DND-41 (cell line): ENCODE data around the gene ALX3.

ENCODE experiments used
- ATAC-seq: fragments of 200-7000 bp; cut with Tn5 transposase; 3 replicates; pipeline ENCODE4 v1.9.1; 2021; ENCODE audit warnings: low read depth; ENCODE audit not compliant: insufficient read depth
- DNase-seq: peaks from one replicate; pipeline ENCODE4 v3.0.0-alpha.2; 2020
- H2AFZ ChIP-seq: 2 replicates; pipeline ENCODE4 v1.6.0; 2012; ENCODE audit warnings: low read depth, low read length
- H3K27ac ChIP-seq: 2 replicates; pipeline ENCODE4 v1.5.1; 2012; ENCODE audit warnings: low read length, inconsistent platforms
- H3K27me3 ChIP-seq: fragments of 200-600 bp; sonication (generic); 2 replicates; pipeline ENCODE4 v1.6.0; 2012; ENCODE audit warnings: low read length, mild to moderate bottlenecking, inconsistent platforms; ENCODE audit not compliant: insufficient read depth, poor library complexity
- H3K36me3 ChIP-seq: 2 replicates; pipeline ENCODE4 v1.5.1; 2012; ENCODE audit warnings: low read length, inconsistent platforms; ENCODE audit not compliant: insufficient read depth
- H3K4me1 ChIP-seq: 2 replicates; pipeline ENCODE4 v1.5.1; 2012; ENCODE audit warnings: mild to moderate bottlenecking, low read length; ENCODE audit not compliant: insufficient read depth
- H3K4me2 ChIP-seq: 2 replicates; pipeline ENCODE4 v1.6.0; 2012; ENCODE audit warnings: mild to moderate bottlenecking, moderate library complexity, low read length, inconsistent platforms; ENCODE audit not compliant: insufficient read depth
- H3K4me3 ChIP-seq, 2 experiments: fragments of 200-600 bp in 1 of 2; shearing (Covaris generic) in 1 of 2; 2 replicates each; pipeline ENCODE4 v1.5.1; 2012 to 2016; ENCODE audit warnings: inconsistent platforms in 2 of 2, low read length in 2 of 2, mild to moderate bottlenecking in 2 of 2, low read depth in 1 of 2, moderate library complexity in 1 of 2
- H3K79me2 ChIP-seq: 2 replicates; pipeline ENCODE4 v1.6.0; 2012; ENCODE audit warnings: low read length, inconsistent platforms; ENCODE audit not compliant: insufficient read depth
- H3K9ac ChIP-seq: 2 replicates; pipeline ENCODE4 v1.6.0; 2012; ENCODE audit warnings: low read depth, mild to moderate bottlenecking, inconsistent platforms, low read length, moderate library complexity
- H3K9me3 ChIP-seq: 2 replicates; pipeline ENCODE4 v1.5.1; 2012; ENCODE audit warnings: low read length, moderate library complexity, mild to moderate bottlenecking, inconsistent platforms; ENCODE audit not compliant: insufficient read depth, severe bottlenecking
- H4K20me1 ChIP-seq: 2 replicates; pipeline ENCODE4 v1.6.0; 2012; ENCODE audit warnings: low read length; ENCODE audit not compliant: insufficient read depth
- CTCF ChIP-seq: IDR thresholded peaks from 2 replicates; pipeline ENCODE4 v1.5.1; 2012; ENCODE audit warnings: borderline replicate concordance, low read length, moderate library complexity, mild to moderate bottlenecking; ENCODE audit not compliant: poor library complexity, severe bottlenecking; ENCODE audit errors: extremely low read depth
- EZH2 ChIP-seq: IDR thresholded peaks from 3 replicates; pipeline ENCODE4 v1.6.1; 2012; ENCODE audit warnings: borderline replicate concordance, low read depth, mild to moderate bottlenecking, moderate library complexity, low read length, inconsistent platforms; ENCODE audit not compliant: severe bottlenecking

ALX3 gene

GRCh38 chr1:110057963-110058518 is 12.4 kb downstream of the ALX3 start:
- H3K27me3 ChIP-seq = no peaks in the 10 kb centered on the region
- no peaks in the 10 kb centered on the region for H3K4me1 ChIP-seq
- H3K4me2 ChIP-seq = no peak overlapping the region
- H3K4me3 ChIP-seq = no peak overlapping the region
- H3K27ac ChIP-seq = no peak overlapping the region
- ATAC-seq = no peak
- no peak for TF ChIP-seq EZH2
- TF ChIP-seq CTCF = no peak
- H4K20me1 ChIP-seq = peaks cover 9% of the 10 kb centered on the region
- H3K36me3 ChIP-seq = peaks cover 59% of the 10 kb centered on the region
- no peaks in the 10 kb centered on the region for H3K9me3 ChIP-seq
- DNase-seq = no peak
- no peak overlapping the region for H3K9ac ChIP-seq
- no peaks in the 10 kb centered on the region for H3K79me2 ChIP-seq
- no peak overlapping the region for H2AFZ ChIP-seq

GRCh38 chr1:110056776-110057175 is 13.7 kb downstream of the ALX3 start:
- Histone ChIP-seq H4K20me1 (peaks cover 11% of the 10 kb centered on the region), H3K9ac (no peak overlapping the region), H3K36me3 (peaks cover 72% of the 10 kb centered on the region), H3K4me1 (no peaks in the 10 kb centered on the region), H3K4me2 (no peak overlapping the region), H3K79me2 (no peaks in the 10 kb centered on the region), H3K4me3 (no peak overlapping the region), H3K27me3 (no peaks in the 10 kb centered on the region), H3K9me3 (no peaks in the 10 kb centered on the region), H2AFZ (no peak overlapping the region), H3K27ac (no peak overlapping the region)
- no peak for ATAC-seq
- no peak for TF ChIP-seq CTCF
- no peak for TF ChIP-seq EZH2
- DNase-seq = no peak

- H2AFZ ChIP-seq = no peak overlapping the region
- H3K27me3 ChIP-seq = no peaks in the 10 kb centered on the region
- no peaks in the 10 kb centered on the region for H3K9me3 ChIP-seq
- no peaks in the 10 kb centered on the region for H3K79me2 ChIP-seq
- no peak overlapping the region for H3K4me3 ChIP-seq
- no peak overlapping the region for H3K9ac ChIP-seq
- ATAC-seq (no peak), DNase-seq (no peak)
- TF ChIP-seq EZH2 (no peak), CTCF (no peak)
- no peak overlapping the region for H3K4me2 ChIP-seq
- peaks cover 11% of the 10 kb centered on the region for H4K20me1 ChIP-seq
- H3K36me3 ChIP-seq = peaks cover 77% of the 10 kb centered on the region
- H3K27ac ChIP-seq = no peak overlapping the region
- H3K4me1 ChIP-seq = no peaks in the 10 kb centered on the region
These were observed 14.2 kb downstream of the ALX3 start for GRCh38 chr1:110056285-110056683.
